ENCODE data around the gene IL15RA. TPM values are rescaled to one million over a fixed set of nuclear protein-coding genes. Genes with fewer than 3 reads are reported as not detected.
"Not testable (repeated sequence)": the region's sequence is repeated elsewhere in the genome, so short reads cannot be mapped to it uniquely, and the experiment has no call there.

The IL15RA gene
- total and polyA plus RNA-seq, 10 of the 15 experiments (the other 5 are each of a cell fraction or from before 2014, with no cell fraction given), result 2.0 to 14.8 (median 12.1) TPM

- H3K27me3 ChIP-seq (replicated peaks in 1 of 2; ENCODE audit: control insufficient read depth in 2 of 2, insufficient read depth in 2 of 2, low read length in 1 of 2), result no peaks in the 10 kb centered on the region
Measured at GRCh38 chr10:5963071-5963470, 14.3 kb downstream of the IL15RA start.

GRCh38 chr10:5962358-5962940, 14.9 kb downstream of the IL15RA start:
- in situ Hi-C loops (cut with MboI); CTCF ChIA-PET; H3K27ac ChIP-seq (ENCODE audit: control insufficient read depth, insufficient read depth); POLR2A ChIA-PET; H3K79me2 ChIP-seq (ENCODE audit: control insufficient read depth, insufficient read depth, low read length); H3K27me3 ChIP-seq (replicated peaks in 1 of 2; ENCODE audit: control insufficient read depth in 2 of 2, insufficient read depth in 2 of 2, low read length in 1 of 2); H3K9me3 ChIP-seq (replicated peaks; ENCODE audit: control insufficient read depth, insufficient read depth, low read length); H3K4me2 ChIP-seq (ENCODE audit: control insufficient read depth, insufficient read depth); H3K4me1 ChIP-seq (ENCODE audit: control insufficient read depth, insufficient read depth, low read length); H3K9ac ChIP-seq (ENCODE audit: control insufficient read depth, insufficient read depth, low read length); ATAC-seq; intact Hi-C loops (cut with micrococcal nuclease; ENCODE audit: unreplicated experiment); SMC1A ChIA-PET (ENCODE audit: uncharacterized antibody, unreplicated experiment); H4K20me1 ChIP-seq (ENCODE audit: control insufficient read depth, insufficient read depth); RAD21 ChIA-PET (ENCODE audit: unreplicated experiment); H3K4me3 ChIP-seq; DNase-seq (ENCODE audit: low read depth, low spot score); BruUV-seq (replicated peaks); H2AFZ ChIP-seq (ENCODE audit: control insufficient read depth, low read depth, low read length); FAIRE-seq: not testable (repeated sequence)
- WGBS (ENCODE audit: insufficient coverage, insufficient replicate concordance, low lambda C conversion rate, missing lambda C conversion rate), result 97% methylated on average over 10 of the region's 10 CpGs
- H3K36me3 ChIP-seq (ENCODE audit: control insufficient read depth in 2 of 2, insufficient read depth in 2 of 2, low read length in 1 of 2), result peaks cover 11 to 12% of the 10 kb centered on the region in 2 experiments

More at GRCh38 chr10:5963071-5963470, 14.3 kb downstream of the IL15RA start:
- no peak for DNase-seq (ENCODE audit: low read depth, low spot score)
- H3K27ac ChIP-seq (ENCODE audit: control insufficient read depth, insufficient read depth), result no peak overlapping the region
- no peaks in the 10 kb centered on the region for H3K4me1 ChIP-seq (ENCODE audit: control insufficient read depth, insufficient read depth, low read length)
- CTCF ChIA-PET, result no interaction called here
- RAD21 ChIA-PET (ENCODE audit: unreplicated experiment), result no interaction called here
- in situ Hi-C loops (cut with MboI) (no loop called here), intact Hi-C loops (cut with micrococcal nuclease; ENCODE audit: unreplicated experiment) (no loop called here)
- H3K9ac ChIP-seq (ENCODE audit: control insufficient read depth, insufficient read depth, low read length), result no peak overlapping the region
- no peak for FAIRE-seq
- H2AFZ ChIP-seq (ENCODE audit: control insufficient read depth, low read depth, low read length), result no peak overlapping the region
- H3K4me2 ChIP-seq (ENCODE audit: control insufficient read depth, insufficient read depth), result no peak overlapping the region
- H3K4me3 ChIP-seq, result no peak overlapping the region
- ATAC-seq, result no peak
- 94% methylated on average over 7 of the region's 7 CpGs for WGBS (ENCODE audit: insufficient coverage, insufficient replicate concordance, low lambda C conversion rate, missing lambda C conversion rate)
- H3K9me3 ChIP-seq (replicated peaks; ENCODE audit: control insufficient read depth, insufficient read depth, low read length), result no peaks in the 10 kb centered on the region
- BruUV-seq (replicated peaks), result no TSS peak
- POLR2A ChIA-PET, result no interaction called here
- no peak for TF ChIP-seq LARP7 (IDR thresholded peaks at IDR 0.05)
- TF ChIP-seq SIX5 (IDR thresholded peaks at IDR 0.05; ENCODE audit: low read depth, low read length, severe bottlenecking), result no peak
- TF ChIP-seq ZBTB4 (CRISPR knock-in tag; IDR thresholded peaks at IDR 0.05), result no peak
- TF ChIP-seq TCF12 (IDR thresholded peaks at IDR 0.05; ENCODE audit: low read depth, low read length), result no peak
- no peak for TF ChIP-seq PAX8 (IDR thresholded peaks at IDR 0.05)
- TF ChIP-seq ZZZ3 (IDR thresholded peaks at IDR 0.05; ENCODE audit: control insufficient read depth, insufficient read length, low read depth), result no peak
- no peak for TF ChIP-seq PML (IDR thresholded peaks at IDR 0.05; ENCODE audit: low read length)
- H4K20me1 ChIP-seq (ENCODE audit: control insufficient read depth, insufficient read depth), result no peaks in the 10 kb centered on the region; the same call in 1 of the 2 replicates
- SMC1A ChIA-PET (ENCODE audit: uncharacterized antibody, unreplicated experiment), result no interaction called here
- H3K36me3 ChIP-seq (ENCODE audit: control insufficient read depth in 2 of 2, insufficient read depth in 2 of 2, low read length in 1 of 2), result peaks cover 11 to 12% of the 10 kb centered on the region in 2 experiments
- no peaks in the 10 kb centered on the region for H3K79me2 ChIP-seq (ENCODE audit: control insufficient read depth, insufficient read depth, low read length)

Data from GM12878 (cell line).